ENCODE data around the gene MYH14. TPM values are rescaled to one million over a fixed set of nuclear protein-coding genes. Genes with fewer than 3 reads are reported as not detected.
A peak's percentile ranks its signal among the peaks of the same experiment; 100 is the strongest.

The MYH14 gene
- total and polyA plus RNA-seq, 9 of the 15 experiments (the other 6 are each of a cell fraction or from before 2014, with no cell fraction given), result 0.04 to 0.86 (median 0.19) TPM; not detected in 2

DNA sequence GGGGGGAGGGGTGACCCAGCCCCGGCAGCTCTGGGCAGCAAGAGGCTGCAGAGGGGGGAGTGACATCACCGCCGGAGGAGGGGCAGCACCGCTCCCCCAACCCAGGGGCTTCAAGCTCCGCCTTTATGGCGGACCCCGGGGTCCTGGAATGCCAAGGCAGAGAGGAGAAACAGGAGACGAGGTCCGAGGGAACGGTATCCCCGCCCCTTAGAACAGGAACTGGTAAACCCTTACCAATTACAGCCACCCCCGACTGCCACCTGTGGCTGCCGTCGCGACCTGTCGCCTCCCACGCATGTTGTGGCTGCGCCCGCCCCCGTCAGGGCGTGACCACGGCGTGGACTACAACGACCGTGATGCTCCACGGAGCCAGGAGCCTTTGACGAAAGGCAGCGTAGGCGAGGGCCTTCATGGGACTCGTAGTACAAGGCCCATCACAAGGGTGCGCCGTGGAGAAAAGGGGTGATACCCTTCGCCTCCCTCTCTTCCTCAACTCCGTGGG lies 129.9 kb downstream of the MYH14 start (continued):
- TF ChIP-seq, protein P1, sequence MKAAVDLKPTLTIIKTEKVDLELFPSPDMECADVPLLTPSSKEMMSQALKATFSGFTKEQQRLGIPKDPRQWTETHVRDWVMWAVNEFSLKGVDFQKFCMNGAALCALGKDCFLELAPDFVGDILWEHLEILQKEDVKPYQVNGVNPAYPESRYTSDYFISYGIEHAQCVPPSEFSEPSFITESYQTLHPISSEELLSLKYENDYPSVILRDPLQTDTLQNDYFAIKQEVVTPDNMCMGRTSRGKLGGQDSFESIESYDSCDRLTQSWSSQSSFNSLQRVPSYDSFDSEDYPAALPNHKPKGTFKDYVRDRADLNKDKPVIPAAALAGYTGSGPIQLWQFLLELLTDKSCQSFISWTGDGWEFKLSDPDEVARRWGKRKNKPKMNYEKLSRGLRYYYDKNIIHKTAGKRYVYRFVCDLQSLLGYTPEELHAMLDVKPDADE (conservative IDR thresholded peaks at IDR 0.05; ENCODE audit: control insufficient read depth, low read depth, low read length), result peak; percentile 94; the same call in 1 of the 2 replicates
- TF ChIP-seq FOXA3 (CRISPR knock-in tag; conservative IDR thresholded peaks at IDR 0.05 in 1 of 2, IDR thresholded peaks at IDR 0.05 in 1 of 2), result no peak
- TF ChIP-seq GATAD2A (IDR thresholded peaks at IDR 0.05), result 0 out of 2 replicates have a peak, but pooled peaks have one; percentile 15
- TF ChIP-seq HDGF (IDR thresholded peaks at IDR 0.05), result no peak
- peak in 1 of 2 experiments; percentile 65; a peak in 3 of 4 replicates for TF ChIP-seq MAZ (CRISPR knock-in tag; conservative IDR thresholded peaks at IDR 0.05 in 1 of 2, IDR thresholded peaks at IDR 0.05 in 1 of 2)
- TF ChIP-seq XRCC3 (IDR thresholded peaks at IDR 0.05), result no peak
- TF ChIP-seq, protein P2, sequence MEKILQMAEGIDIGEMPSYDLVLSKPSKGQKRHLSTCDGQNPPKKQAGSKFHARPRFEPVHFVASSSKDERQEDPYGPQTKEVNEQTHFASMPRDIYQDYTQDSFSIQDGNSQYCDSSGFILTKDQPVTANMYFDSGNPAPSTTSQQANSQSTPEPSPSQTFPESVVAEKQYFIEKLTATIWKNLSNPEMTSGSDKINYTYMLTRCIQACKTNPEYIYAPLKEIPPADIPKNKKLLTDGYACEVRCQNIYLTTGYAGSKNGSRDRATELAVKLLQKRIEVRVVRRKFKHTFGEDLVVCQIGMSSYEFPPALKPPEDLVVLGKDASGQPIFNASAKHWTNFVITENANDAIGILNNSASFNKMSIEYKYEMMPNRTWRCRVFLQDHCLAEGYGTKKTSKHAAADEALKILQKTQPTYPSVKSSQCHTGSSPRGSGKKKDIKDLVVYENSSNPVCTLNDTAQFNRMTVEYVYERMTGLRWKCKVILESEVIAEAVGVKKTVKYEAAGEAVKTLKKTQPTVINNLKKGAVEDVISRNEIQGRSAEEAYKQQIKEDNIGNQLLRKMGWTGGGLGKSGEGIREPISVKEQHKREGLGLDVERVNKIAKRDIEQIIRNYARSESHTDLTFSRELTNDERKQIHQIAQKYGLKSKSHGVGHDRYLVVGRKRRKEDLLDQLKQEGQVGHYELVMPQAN (IDR thresholded peaks at IDR 0.05; ENCODE audit: borderline replicate concordance), result no peak; the same call in 1 of the 2 replicates
- peak; percentile 77 for TF ChIP-seq CCNT2 (IDR thresholded peaks at IDR 0.05; ENCODE audit: borderline replicate concordance, extremely low read depth, insufficient read length, low read depth, low read length)
- TF ChIP-seq USF1 (CRISPR knock-in tag; IDR thresholded peaks at IDR 0.05), result peak; percentile 60; the same call in 1 of the 2 replicates
- TF ChIP-seq, protein P3, sequence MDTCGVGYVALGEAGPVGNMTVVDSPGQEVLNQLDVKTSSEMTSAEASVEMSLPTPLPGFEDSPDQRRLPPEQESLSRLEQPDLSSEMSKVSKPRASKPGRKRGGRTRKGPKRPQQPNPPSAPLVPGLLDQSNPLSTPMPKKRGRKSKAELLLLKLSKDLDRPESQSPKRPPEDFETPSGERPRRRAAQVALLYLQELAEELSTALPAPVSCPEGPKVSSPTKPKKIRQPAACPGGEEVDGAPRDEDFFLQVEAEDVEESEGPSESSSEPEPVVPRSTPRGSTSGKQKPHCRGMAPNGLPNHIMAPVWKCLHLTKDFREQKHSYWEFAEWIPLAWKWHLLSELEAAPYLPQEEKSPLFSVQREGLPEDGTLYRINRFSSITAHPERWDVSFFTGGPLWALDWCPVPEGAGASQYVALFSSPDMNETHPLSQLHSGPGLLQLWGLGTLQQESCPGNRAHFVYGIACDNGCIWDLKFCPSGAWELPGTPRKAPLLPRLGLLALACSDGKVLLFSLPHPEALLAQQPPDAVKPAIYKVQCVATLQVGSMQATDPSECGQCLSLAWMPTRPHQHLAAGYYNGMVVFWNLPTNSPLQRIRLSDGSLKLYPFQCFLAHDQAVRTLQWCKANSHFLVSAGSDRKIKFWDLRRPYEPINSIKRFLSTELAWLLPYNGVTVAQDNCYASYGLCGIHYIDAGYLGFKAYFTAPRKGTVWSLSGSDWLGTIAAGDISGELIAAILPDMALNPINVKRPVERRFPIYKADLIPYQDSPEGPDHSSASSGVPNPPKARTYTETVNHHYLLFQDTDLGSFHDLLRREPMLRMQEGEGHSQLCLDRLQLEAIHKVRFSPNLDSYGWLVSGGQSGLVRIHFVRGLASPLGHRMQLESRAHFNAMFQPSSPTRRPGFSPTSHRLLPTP (IDR thresholded peaks at IDR 0.05; ENCODE audit: borderline replicate concordance, extremely low read depth, insufficient read length), result no peak
- TF ChIP-seq, protein P4, sequence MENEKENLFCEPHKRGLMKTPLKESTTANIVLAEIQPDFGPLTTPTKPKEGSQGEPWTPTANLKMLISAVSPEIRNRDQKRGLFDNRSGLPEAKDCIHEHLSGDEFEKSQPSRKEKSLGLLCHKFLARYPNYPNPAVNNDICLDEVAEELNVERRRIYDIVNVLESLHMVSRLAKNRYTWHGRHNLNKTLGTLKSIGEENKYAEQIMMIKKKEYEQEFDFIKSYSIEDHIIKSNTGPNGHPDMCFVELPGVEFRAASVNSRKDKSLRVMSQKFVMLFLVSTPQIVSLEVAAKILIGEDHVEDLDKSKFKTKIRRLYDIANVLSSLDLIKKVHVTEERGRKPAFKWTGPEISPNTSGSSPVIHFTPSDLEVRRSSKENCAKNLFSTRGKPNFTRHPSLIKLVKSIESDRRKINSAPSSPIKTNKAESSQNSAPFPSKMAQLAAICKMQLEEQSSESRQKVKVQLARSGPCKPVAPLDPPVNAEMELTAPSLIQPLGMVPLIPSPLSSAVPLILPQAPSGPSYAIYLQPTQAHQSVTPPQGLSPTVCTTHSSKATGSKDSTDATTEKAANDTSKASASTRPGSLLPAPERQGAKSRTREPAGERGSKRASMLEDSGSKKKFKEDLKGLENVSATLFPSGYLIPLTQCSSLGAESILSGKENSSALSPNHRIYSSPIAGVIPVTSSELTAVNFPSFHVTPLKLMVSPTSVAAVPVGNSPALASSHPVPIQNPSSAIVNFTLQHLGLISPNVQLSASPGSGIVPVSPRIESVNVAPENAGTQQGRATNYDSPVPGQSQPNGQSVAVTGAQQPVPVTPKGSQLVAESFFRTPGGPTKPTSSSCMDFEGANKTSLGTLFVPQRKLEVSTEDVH (IDR thresholded peaks at IDR 0.05; ENCODE audit: low read depth, partially characterized antibody), result peak; percentile 35
- TF ChIP-seq ARID1B (IDR thresholded peaks at IDR 0.05), result peak; percentile 50
- no peak for TF ChIP-seq ZNF384 (IDR thresholded peaks at IDR 0.05; ENCODE audit: low read depth, low read length)
- peak; percentile 97 for TF ChIP-seq SMAD4 (CRISPR knock-in tag; conservative IDR thresholded peaks at IDR 0.05)
- peak; percentile 50 for TF ChIP-seq DPF2 (IDR thresholded peaks at IDR 0.05)
- TF ChIP-seq PHF20 (IDR thresholded peaks at IDR 0.05; ENCODE audit: partially characterized antibody), result no peak
- TF ChIP-seq SAFB (IDR thresholded peaks at IDR 0.05; ENCODE audit: borderline replicate concordance, low read depth, low read length), result peak; percentile 20; the same call in 1 of the 2 replicates
- TF ChIP-seq FOXK2 (conservative IDR thresholded peaks at IDR 0.05 in 1 of 2, IDR thresholded peaks at IDR 0.05 in 1 of 2; ENCODE audit: low read depth in 2 of 2), result peak; percentile 89 to 93

All from K562 (cell line).